ENCODE results near the gene CAMK1D. TPM values are rescaled to one million over a fixed set of nuclear protein-coding genes. Genes with fewer than 3 reads are reported as not detected.

CAMK1D gene
- total RNA-seq, 1 donor from 2014 or later: 7.6 TPM

- H3K36me3 Mint-ChIP-seq: no peaks in the 10 kb centered on the region
- no peak for DNase-seq (ENCODE audit: low spot score in 2 of 2, unreplicated experiment in 2 of 2)
- H3K4me1 Mint-ChIP-seq: no peaks in the 10 kb centered on the region
- peaks cover 7% of the 10 kb centered on the region for H3K27me3 Mint-ChIP-seq (ENCODE audit: low read depth)
- H3K27ac Mint-ChIP-seq: no peak overlapping the region
- TF ChIP-seq CTCF (IDR thresholded peaks at IDR 0.05; ENCODE audit: unreplicated experiment): no peak
- H3K9me3 Mint-ChIP-seq: no peaks in the 10 kb centered on the region
- no peak overlapping the region for H3K4me3 Mint-ChIP-seq
Observed at GRCh38 chr10:12613136-12613535, 263.8 kb downstream of the CAMK1D start.

- H3K36me3 Mint-ChIP-seq: no peaks in the 10 kb centered on the region
- no peaks in the 10 kb centered on the region for H3K9me3 Mint-ChIP-seq
- no peak overlapping the region for H3K4me3 Mint-ChIP-seq
- no peak overlapping the region for H3K27ac Mint-ChIP-seq
- H3K4me1 Mint-ChIP-seq: no peaks in the 10 kb centered on the region
- no peak for DNase-seq (ENCODE audit: low spot score in 2 of 2, unreplicated experiment in 2 of 2)
- peaks cover 9% of the 10 kb centered on the region for H3K27me3 Mint-ChIP-seq (ENCODE audit: low read depth)
- no peak for TF ChIP-seq CTCF (IDR thresholded peaks at IDR 0.05; ENCODE audit: unreplicated experiment)
Observed at GRCh38 chr10:12614177-12614995, 265.0 kb downstream of the CAMK1D start.

- Mint-ChIP-seq H3K4me3 (no peak overlapping the region), H3K4me1 (no peaks in the 10 kb centered on the region), H3K9me3 (no peaks in the 10 kb centered on the region), H3K27ac (no peak overlapping the region), H3K27me3 (ENCODE audit: low read depth) (peaks cover 8% of the 10 kb centered on the region), H3K36me3 (no peaks in the 10 kb centered on the region)
- DNase-seq (ENCODE audit: low spot score in 2 of 2, unreplicated experiment in 2 of 2): no peak
- TF ChIP-seq CTCF (IDR thresholded peaks at IDR 0.05; ENCODE audit: unreplicated experiment): no peak
Observed at GRCh38 chr10:12615296-12616220, 266.2 kb downstream of the CAMK1D start.

GRCh38 chr10:12617191-12618175, 268.1 kb downstream of the CAMK1D start:
- TF ChIP-seq CTCF (IDR thresholded peaks at IDR 0.05; ENCODE audit: unreplicated experiment): no peak
- H3K27ac Mint-ChIP-seq: no peak overlapping the region
- no peak for DNase-seq (ENCODE audit: low spot score in 2 of 2, unreplicated experiment in 2 of 2)
- H3K4me3 Mint-ChIP-seq: no peak overlapping the region
- peaks cover 12% of the 10 kb centered on the region for H3K27me3 Mint-ChIP-seq (ENCODE audit: low read depth)
- H3K4me1 Mint-ChIP-seq: no peaks in the 10 kb centered on the region
- H3K36me3 Mint-ChIP-seq: no peaks in the 10 kb centered on the region
- H3K9me3 Mint-ChIP-seq: no peaks in the 10 kb centered on the region

GRCh38 chr10:12622016-12622415, 272.7 kb downstream of the CAMK1D start:
- peaks cover 1% of the 10 kb centered on the region for H3K4me1 Mint-ChIP-seq
- no peaks in the 10 kb centered on the region for H3K36me3 Mint-ChIP-seq
- no peak overlapping the region for H3K27ac Mint-ChIP-seq
- no peak for TF ChIP-seq CTCF (IDR thresholded peaks at IDR 0.05; ENCODE audit: unreplicated experiment)
- no peak overlapping the region for H3K4me3 Mint-ChIP-seq
- no peak for DNase-seq (ENCODE audit: low spot score in 2 of 2, unreplicated experiment in 2 of 2)
- H3K9me3 Mint-ChIP-seq: peaks cover 7% of the 10 kb centered on the region
- H3K27me3 Mint-ChIP-seq (ENCODE audit: low read depth): peaks cover 19% of the 10 kb centered on the region

Data from mesothelial cell of epicardium (in vitro differentiated cells).